Measurements from ENCODE around the gene FOXP3. TPM values are rescaled to one million over a fixed set of nuclear protein-coding genes. Genes with fewer than 3 reads are reported as not detected.

FOXP3 gene
- polyA plus RNA-seq, 1 experiment, result 0.09 TPM

GRCh38 chrX:49221868-49222267 is 42.6 kb downstream of the FOXP3 start:
- no peak for DNase-seq (ENCODE audit: low read depth, low spot score)
- Histone ChIP-seq H3K27me3 (ENCODE audit: control insufficient read depth, insufficient read depth, low read length) (no peaks in the 10 kb centered on the region), H3K4me3 (ENCODE audit: low read depth, low read length) (no peak overlapping the region), H3K9me3 (ENCODE audit: control insufficient read depth, insufficient read depth, low read length) (no peaks in the 10 kb centered on the region), H3K27ac (ENCODE audit: low read depth, low read length) (no peak overlapping the region)
- CTCF ChIA-PET, result no interaction called here
- POLR2A ChIA-PET, result no interaction called here
- no peak for TF ChIP-seq CTCF (IDR thresholded peaks at IDR 0.05; ENCODE audit: low read depth, low read length)

- DNase-seq (ENCODE audit: low read depth, low spot score), result no peak
- Histone ChIP-seq H3K27me3 (ENCODE audit: control insufficient read depth, insufficient read depth, low read length) (no peaks in the 10 kb centered on the region), H3K27ac (ENCODE audit: low read depth, low read length) (no peak overlapping the region), H3K4me3 (ENCODE audit: low read depth, low read length) (no peak overlapping the region), H3K9me3 (ENCODE audit: control insufficient read depth, insufficient read depth, low read length) (no peaks in the 10 kb centered on the region)
- POLR2A ChIA-PET, result no interaction called here
- no peak for TF ChIP-seq CTCF (IDR thresholded peaks at IDR 0.05; ENCODE audit: low read depth, low read length)
- CTCF ChIA-PET, result no interaction called here
These were observed 44.4 kb downstream of the FOXP3 start for GRCh38 chrX:49220100-49220499.

DNA sequence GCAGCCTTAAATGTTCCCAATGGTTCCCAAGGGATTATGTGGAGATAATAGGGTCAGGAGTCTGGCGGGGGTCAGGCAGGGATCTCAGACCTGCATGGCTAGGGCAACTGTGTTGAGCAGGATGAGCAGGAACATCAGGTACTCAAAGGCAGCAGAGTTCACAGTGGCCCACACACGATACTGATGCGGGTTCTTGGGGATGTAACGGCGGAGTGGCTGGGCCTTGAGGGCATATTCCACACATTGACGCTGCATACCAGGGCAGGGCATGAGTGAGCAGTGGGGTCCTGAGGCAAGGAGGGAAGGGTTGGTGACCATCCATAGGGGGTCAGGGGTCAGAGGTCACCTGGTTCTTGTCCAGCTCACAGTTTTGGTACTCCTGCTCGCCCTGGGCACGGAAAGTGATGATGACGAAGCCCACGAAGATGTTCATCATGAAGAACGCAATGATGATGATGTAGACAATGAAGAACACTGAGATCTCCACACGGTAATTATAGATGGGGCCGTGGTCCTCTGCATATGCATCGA is 49.4 kb downstream of the FOXP3 start:
- H3K27ac ChIP-seq (ENCODE audit: low read depth, low read length), result no peak overlapping the region
- H3K27me3 ChIP-seq (ENCODE audit: control insufficient read depth, insufficient read depth, low read length), result no peaks in the 10 kb centered on the region
- ChIA-PET POLR2A (no interaction called here), CTCF (no interaction called here)
- TF ChIP-seq CTCF (IDR thresholded peaks at IDR 0.05; ENCODE audit: low read depth, low read length), result no peak
- no peak overlapping the region for H3K4me3 ChIP-seq (ENCODE audit: low read depth, low read length)
- no peaks in the 10 kb centered on the region for H3K9me3 ChIP-seq (ENCODE audit: control insufficient read depth, insufficient read depth, low read length)
- DNase-seq (ENCODE audit: low read depth, low spot score), result no peak

GRCh38 chrX:49214416-49214815 is 50.1 kb downstream of the FOXP3 start:
- Histone ChIP-seq H3K9me3 (ENCODE audit: control insufficient read depth, insufficient read depth, low read length) (no peaks in the 10 kb centered on the region), H3K4me3 (ENCODE audit: low read depth, low read length) (no peak overlapping the region), H3K27ac (ENCODE audit: low read depth, low read length) (no peak overlapping the region), H3K27me3 (ENCODE audit: control insufficient read depth, insufficient read depth, low read length) (peaks cover under 1% of the 10 kb centered on the region)
- DNase-seq (ENCODE audit: low read depth, low spot score), result no peak
- no peak for TF ChIP-seq CTCF (IDR thresholded peaks at IDR 0.05; ENCODE audit: low read depth, low read length)
- ChIA-PET POLR2A (no interaction called here), CTCF (no interaction called here)

GRCh38 chrX:49212861-49213260 is 51.6 kb downstream of the FOXP3 start:
- H3K27me3 ChIP-seq (ENCODE audit: control insufficient read depth, insufficient read depth, low read length), result peaks cover 7% of the 10 kb centered on the region
- DNase-seq (ENCODE audit: low read depth, low spot score), result no peak
- no peak overlapping the region for H3K4me3 ChIP-seq (ENCODE audit: low read depth, low read length)
- POLR2A ChIA-PET, result no interaction called here
- TF ChIP-seq CTCF (IDR thresholded peaks at IDR 0.05; ENCODE audit: low read depth, low read length), result no peak
- no peak overlapping the region for H3K27ac ChIP-seq (ENCODE audit: low read depth, low read length)
- CTCF ChIA-PET, result no interaction called here
- no peaks in the 10 kb centered on the region for H3K9me3 ChIP-seq (ENCODE audit: control insufficient read depth, insufficient read depth, low read length)
